KOPT-K1 (cell line): Measurements from ENCODE around the gene ATP2A1.
"Not testable (repeated sequence)": the region's sequence is repeated elsewhere in the genome, so short reads cannot be mapped to it uniquely, and the experiment has no call there.

Source experiments
- H3K27ac ChIP-seq: fragments of 200-600 bp; sonication (generic); 2 replicates; pipeline ENCODE4 v1.5.1; 2016; ENCODE audit warnings: antibody characterized with exemption, mild to moderate bottlenecking, low read depth, low read length; ENCODE audit not compliant: poor library complexity, severe bottlenecking
- H3K36me3 ChIP-seq: fragments of 200-600 bp; sonication (generic); 2 replicates; pipeline ENCODE4 v1.5.1; 2017; ENCODE audit warnings: antibody characterized with exemption, mild to moderate bottlenecking, low read length, moderate library complexity; ENCODE audit not compliant: insufficient read depth
- H3K9me3 ChIP-seq: fragments of 200-600 bp; sonication (generic); 2 replicates; pipeline ENCODE4 v1.5.1; 2017; ENCODE audit warnings: antibody characterized with exemption, low read length, mild to moderate bottlenecking; ENCODE audit not compliant: insufficient read depth, poor library complexity, severe bottlenecking

ATP2A1 gene

GRCh38 chr16:28872952-28873351 is 5.3 kb upstream of the ATP2A1 start:
- Histone ChIP-seq H3K36me3 (peaks cover 63% of the 10 kb centered on the region), H3K27ac (no peak overlapping the region), H3K9me3 (no peaks in the 10 kb centered on the region)

GRCh38 chr16:28873543-28874201 is 4.6 kb upstream of the ATP2A1 start:
- Histone ChIP-seq H3K27ac (no peak overlapping the region), H3K9me3 (no peaks in the 10 kb centered on the region), H3K36me3 (peaks cover 59% of the 10 kb centered on the region)

- peaks cover 52% of the 10 kb centered on the region for H3K36me3 ChIP-seq
- H3K27ac ChIP-seq, result no peak overlapping the region
Measured at GRCh38 chr16:28874406-28874805, 3.9 kb upstream of the ATP2A1 start.

GRCh38 chr16:28875134-28876018 is 2.9 kb upstream of the ATP2A1 start:
- Histone ChIP-seq H3K27ac (no peak overlapping the region), H3K36me3 (peaks cover 42% of the 10 kb centered on the region), H3K9me3 (no peaks in the 10 kb centered on the region)

More at GRCh38 chr16:28874406-28874805, 3.9 kb upstream of the ATP2A1 start:
- H3K9me3 ChIP-seq, result no peaks in the 10 kb centered on the region

GRCh38 chr16:28876019-28876659 is 2.1 kb upstream of the ATP2A1 start:
- H3K27ac ChIP-seq, result no peak overlapping the region
- H3K36me3 ChIP-seq, result peaks cover 35% of the 10 kb centered on the region; the same call in 1 of the 2 replicates
- H3K9me3 ChIP-seq, result no peaks in the 10 kb centered on the region

GRCh38 chr16:28876973-28877654 is 1.2 kb upstream of the ATP2A1 start:
- Histone ChIP-seq H3K9me3 (no peaks in the 10 kb centered on the region), H3K36me3 (peaks cover 25% of the 10 kb centered on the region; the same call in 1 of the 2 replicates), H3K27ac (peak overlapping the region; percentile 21)

- Histone ChIP-seq H3K36me3 (peaks cover 20% of the 10 kb centered on the region; the same call in 1 of the 2 replicates), H3K9me3 (no peaks in the 10 kb centered on the region), H3K27ac (no peak overlapping the region)
Measured at GRCh38 chr16:28877655-28878000, 660 bp upstream of the ATP2A1 start.

- Histone ChIP-seq H3K36me3 (peaks cover 4% of the 10 kb centered on the region; the same call in 1 of the 2 replicates), H3K9me3 (no peaks in the 10 kb centered on the region), H3K27ac (peak overlapping the region; percentile 63)
Measured at GRCh38 chr16:28879261-28879840, 1.1 kb downstream of the ATP2A1 start.

- no peaks in the 10 kb centered on the region for H3K36me3 ChIP-seq
- peak overlapping the region; percentile 63 for H3K27ac ChIP-seq
- H3K9me3 ChIP-seq, result no peaks in the 10 kb centered on the region
Measured at GRCh38 chr16:28879841-28880588, 1.7 kb downstream of the ATP2A1 start.

- Histone ChIP-seq H3K9me3 (no peaks in the 10 kb centered on the region), H3K36me3 (no peaks in the 10 kb centered on the region), H3K27ac (no peak overlapping the region)
Measured at GRCh38 chr16:28880589-28880915, 2.3 kb downstream of the ATP2A1 start.

GRCh38 chr16:28880955-28881354 is 2.7 kb downstream of the ATP2A1 start:
- Histone ChIP-seq H3K9me3 (no peaks in the 10 kb centered on the region), H3K27ac (no peak overlapping the region), H3K36me3 (no peaks in the 10 kb centered on the region)

- not testable (repeated sequence) for H3K36me3 ChIP-seq
Measured at GRCh38 chr16:28881565-28881964, 3.3 kb downstream of the ATP2A1 start.

GRCh38 chr16:28882551-28883160 is 4.4 kb downstream of the ATP2A1 start:
- Histone ChIP-seq H3K9me3 (no peaks in the 10 kb centered on the region), H3K27ac (no peak overlapping the region)

More at GRCh38 chr16:28881565-28881964, 3.3 kb downstream of the ATP2A1 start:
- H3K27ac ChIP-seq, H3K9me3 ChIP-seq: not testable (repeated sequence)

More at GRCh38 chr16:28882551-28883160, 4.4 kb downstream of the ATP2A1 start:
- no peaks in the 10 kb centered on the region for H3K36me3 ChIP-seq
